Suprapubic skin (tissue), 4 donors: Measurements from ENCODE around the gene SCUBE3. TPM values are rescaled to one million over a fixed set of nuclear protein-coding genes. Genes with fewer than 3 reads are reported as not detected.

Source experiments
- DNase-seq, 2 donors: peaks; one replicate each; pipeline ENCODE4 v3.0.0-alpha.2; 2019; ENCODE audit warnings: low spot score in 2 of 2
- H3K27ac ChIP-seq: fragments of 200-600 bp; sonication (generic); one replicate; pipeline ENCODE4 v1.5.1; 2019
- H3K27me3 ChIP-seq: fragments of 200-600 bp; sonication (generic); one replicate; pipeline ENCODE4 v1.5.1; 2019
- H3K36me3 ChIP-seq: fragments of 200-600 bp; sonication (generic); one replicate; pipeline ENCODE4 v1.5.1; 2019
- H3K4me1 ChIP-seq: fragments of 200-600 bp; sonication (generic); one replicate; pipeline ENCODE4 v1.5.1; 2019
- H3K4me3 ChIP-seq: fragments of 200-600 bp; sonication (generic); one replicate; pipeline ENCODE4 v1.5.1; 2019; ENCODE audit warnings: mild to moderate bottlenecking
- H3K9me3 ChIP-seq: fragments of 200-600 bp; sonication (generic); one replicate; pipeline ENCODE4 v1.5.1; 2019
- CTCF ChIP-seq, 2 donors: fragments of 200-600 bp in 1 of 2; fragments of 450-650 bp in 1 of 2; sonication (generic) in 1 of 2; IDR thresholded peaks; one replicate each; pipeline ENCODE4 v1.5.1; 2016 to 2019; ENCODE audit warnings: antibody characterized with exemption in 2 of 2, mild to moderate bottlenecking in 1 of 2, moderate library complexity in 1 of 2
- EP300 ChIP-seq: sonication (generic); formaldehyde crosslinking; IDR thresholded peaks from one replicate; pipeline ENCODE4 v1.6.1; 2017; ENCODE audit warnings: antibody characterized with exemption
- POLR2A ChIP-seq, 2 donors: fragments of 450-650 bp; IDR thresholded peaks; one replicate each; pipeline ENCODE4 v1.6.1; 2017; ENCODE audit warnings: antibody characterized with exemption in 2 of 2, mild to moderate bottlenecking in 2 of 2, moderate library complexity in 2 of 2
- POLR2AphosphoS5 ChIP-seq, 3 donors: sonication (generic); formaldehyde crosslinking; IDR thresholded peaks; one replicate each; pipeline ENCODE4 v1.6.1; 2017; ENCODE audit warnings: antibody characterized with exemption in 3 of 3
- WGBS: methylation state at CpG from one replicate; pipeline ENCODE4 v1.1.5; 2018; 5-methylcytosine and 5-hydroxymethylcytosine counted together
- total RNA-seq, 4 donors: library from RNA; depleted of rRNA; stranded (reverse); fragments of >200 nt; gene quantifications; one replicate each; pipeline ENCODE4 v1.1.0, GENCODE V29; 2016

SCUBE3 gene
- total RNA-seq, 4 donors from 2014 or later = 0.23 to 1.1 (median 0.73) TPM

- no peak for TF ChIP-seq POLR2AphosphoS5 (IDR thresholded peaks at IDR 0.05)
- TF ChIP-seq EP300 = no peak
- TF ChIP-seq CTCF (IDR thresholded peaks at IDR 0.05) = no peak
- no peak for TF ChIP-seq POLR2A (IDR thresholded peaks at IDR 0.05)
- Histone ChIP-seq H3K4me1 (peaks cover 23% of the 10 kb centered on the region), H3K27ac (peak overlapping the region; percentile 99), H3K27me3 (no peaks in the 10 kb centered on the region), H3K4me3 (peak overlapping the region; percentile 98), H3K9me3 (no peaks in the 10 kb centered on the region), H3K36me3 (no peaks in the 10 kb centered on the region)
- peak; percentile 75 to 82 for DNase-seq
- 3% methylated on average over 10 of the region's 20 CpGs for WGBS
Measured at GRCh38 chr6:35258858-35259193, 45.1 kb downstream of the SCUBE3 start.

GRCh38 chr6:35259194-35259947 lies 45.6 kb downstream of the SCUBE3 start, which contains the start of gene ZNF76:
ZNF76 (plus strand) TSS chr6:35259735; CDS start chr6:35281152, 21,417 bp downstream.
- H3K9me3 ChIP-seq = no peaks in the 10 kb centered on the region
- WGBS = under 1% methylated on average over 56 of the region's 82 CpGs
- peaks cover 23% of the 10 kb centered on the region for H3K4me1 ChIP-seq
- H3K27ac ChIP-seq = peak within 1 kb of the TSS; percentile 99
- H3K36me3 ChIP-seq = no peaks in the 10 kb centered on the region
- no peaks in the 10 kb centered on the region for H3K27me3 ChIP-seq
- TF ChIP-seq POLR2AphosphoS5 (IDR thresholded peaks at IDR 0.05) = peak; percentile 65 to 82 (median 79)
- TF ChIP-seq POLR2A (IDR thresholded peaks at IDR 0.05) = peak in 1 of 2 donors; percentile 51
- TF ChIP-seq EP300 = no peak
- peak in 1 of 2 donors; percentile 56 for TF ChIP-seq CTCF (IDR thresholded peaks at IDR 0.05)
- peak within 1 kb of the TSS; percentile 98 for H3K4me3 ChIP-seq
- peak; percentile 98 for DNase-seq

GRCh38 chr6:35259948-35260590 lies 46.3 kb downstream of the SCUBE3 start:
- Histone ChIP-seq H3K9me3 (no peaks in the 10 kb centered on the region), H3K27me3 (no peaks in the 10 kb centered on the region), H3K36me3 (no peaks in the 10 kb centered on the region), H3K27ac (peak overlapping the region; percentile 99), H3K4me1 (peaks cover 23% of the 10 kb centered on the region), H3K4me3 (peak overlapping the region; percentile 98)
- peak; percentile 21 for TF ChIP-seq EP300
- no peak for TF ChIP-seq POLR2AphosphoS5 (IDR thresholded peaks at IDR 0.05)
- peak; percentile 88 to 91 for DNase-seq
- WGBS = 8% methylated on average over 22 of the region's 23 CpGs

GRCh38 chr6:35260591-35261570 lies 47.1 kb downstream of the SCUBE3 start:
- TF ChIP-seq CTCF (IDR thresholded peaks at IDR 0.05) (no peak), POLR2AphosphoS5 (IDR thresholded peaks at IDR 0.05) (no peak), EP300 (no peak), POLR2A (IDR thresholded peaks at IDR 0.05) (peak in 1 of 2 donors; percentile 30)
- H3K4me3 ChIP-seq = peak overlapping the region; percentile 98
- H3K27me3 ChIP-seq = no peaks in the 10 kb centered on the region
- H3K27ac ChIP-seq = peak overlapping the region; percentile 99
- no peaks in the 10 kb centered on the region for H3K36me3 ChIP-seq
- no peaks in the 10 kb centered on the region for H3K9me3 ChIP-seq
- no peak for DNase-seq
- 64% methylated on average over 6 of the region's 6 CpGs for WGBS
- H3K4me1 ChIP-seq = peaks cover 23% of the 10 kb centered on the region

GRCh38 chr6:35262596-35262995 lies 48.8 kb downstream of the SCUBE3 start:
- WGBS = 56% methylated on average over 1 of the region's 2 CpGs
- Histone ChIP-seq H3K36me3 (no peaks in the 10 kb centered on the region), H3K4me1 (peaks cover 23% of the 10 kb centered on the region), H3K4me3 (no peak overlapping the region), H3K27me3 (no peaks in the 10 kb centered on the region), H3K9me3 (no peaks in the 10 kb centered on the region), H3K27ac (no peak overlapping the region)
- DNase-seq = no peak
- TF ChIP-seq POLR2AphosphoS5 (IDR thresholded peaks at IDR 0.05) (no peak), POLR2A (IDR thresholded peaks at IDR 0.05) (no peak), EP300 (no peak), CTCF (IDR thresholded peaks at IDR 0.05) (no peak)
